ENCODE measurements around the gene KAZN. TPM values are rescaled to one million over a fixed set of nuclear protein-coding genes. Genes with fewer than 3 reads are reported as not detected.

KAZN gene
- total RNA-seq, 4 donors from 2014 or later = 9.2 to 30.6 (median 21.2) TPM

GRCh38 chr1:15011661-15012060 lies 413.2 kb downstream of the KAZN start:
- DNase-seq (ENCODE audit: low spot score) = no peak
- TF ChIP-seq, protein P1, sequence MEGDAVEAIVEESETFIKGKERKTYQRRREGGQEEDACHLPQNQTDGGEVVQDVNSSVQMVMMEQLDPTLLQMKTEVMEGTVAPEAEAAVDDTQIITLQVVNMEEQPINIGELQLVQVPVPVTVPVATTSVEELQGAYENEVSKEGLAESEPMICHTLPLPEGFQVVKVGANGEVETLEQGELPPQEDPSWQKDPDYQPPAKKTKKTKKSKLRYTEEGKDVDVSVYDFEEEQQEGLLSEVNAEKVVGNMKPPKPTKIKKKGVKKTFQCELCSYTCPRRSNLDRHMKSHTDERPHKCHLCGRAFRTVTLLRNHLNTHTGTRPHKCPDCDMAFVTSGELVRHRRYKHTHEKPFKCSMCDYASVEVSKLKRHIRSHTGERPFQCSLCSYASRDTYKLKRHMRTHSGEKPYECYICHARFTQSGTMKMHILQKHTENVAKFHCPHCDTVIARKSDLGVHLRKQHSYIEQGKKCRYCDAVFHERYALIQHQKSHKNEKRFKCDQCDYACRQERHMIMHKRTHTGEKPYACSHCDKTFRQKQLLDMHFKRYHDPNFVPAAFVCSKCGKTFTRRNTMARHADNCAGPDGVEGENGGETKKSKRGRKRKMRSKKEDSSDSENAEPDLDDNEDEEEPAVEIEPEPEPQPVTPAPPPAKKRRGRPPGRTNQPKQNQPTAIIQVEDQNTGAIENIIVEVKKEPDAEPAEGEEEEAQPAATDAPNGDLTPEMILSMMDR (IDR thresholded peaks at IDR 0.05) = no peak
- ATAC-seq (ENCODE audit: low FRiP score) = no peak

DNA sequence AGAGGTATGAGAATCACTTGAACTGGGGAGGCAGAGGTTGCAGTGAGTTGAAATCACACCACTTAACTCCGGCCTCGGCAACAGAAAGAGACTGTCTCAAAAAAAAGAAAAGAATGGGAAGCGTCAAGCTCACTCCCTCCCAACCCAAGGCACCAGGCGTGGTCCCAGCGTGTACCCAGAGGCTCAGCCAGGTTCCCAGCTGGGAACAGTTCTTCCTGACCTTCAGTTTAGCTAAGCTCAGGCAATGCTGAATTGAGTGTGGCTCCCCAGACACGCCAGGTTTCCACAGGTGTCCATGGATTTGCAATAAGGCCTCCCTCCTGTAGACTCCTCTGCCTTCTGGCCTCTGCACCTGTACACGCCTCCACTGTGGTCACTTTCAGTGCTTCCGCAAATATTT lies 414.3 kb downstream of the KAZN start:
- TF ChIP-seq, protein P1 (IDR thresholded peaks at IDR 0.05) = no peak
- DNase-seq (ENCODE audit: low spot score) (no peak), ATAC-seq (ENCODE audit: low FRiP score) (no peak)

- TF ChIP-seq, protein P1 (IDR thresholded peaks at IDR 0.05) = no peak
- ATAC-seq (ENCODE audit: low FRiP score) (no peak), DNase-seq (ENCODE audit: low spot score) (no peak)
Measured at GRCh38 chr1:15013767-15014166, 415.3 kb downstream of the KAZN start.

DNA sequence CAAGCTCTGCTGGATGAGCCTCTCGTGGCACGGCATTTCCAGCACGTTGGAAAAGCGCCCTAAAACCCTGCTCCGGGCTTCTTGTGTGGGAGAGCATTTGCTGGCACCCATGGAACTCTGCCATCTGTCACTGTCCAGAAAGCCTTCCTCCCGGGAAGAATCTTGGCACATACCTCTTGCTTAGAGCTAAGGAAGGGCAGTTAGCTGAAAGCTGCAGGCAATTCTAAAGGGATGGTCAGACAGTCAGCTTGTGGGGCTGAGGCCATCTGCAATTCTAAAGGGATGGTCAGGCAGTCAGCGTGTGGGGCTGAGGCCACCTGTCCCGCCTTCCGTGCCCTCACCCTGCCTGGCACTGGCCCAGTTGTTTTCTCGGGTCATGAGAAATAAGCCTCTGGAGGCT lies 416.0 kb downstream of the KAZN start:
- ATAC-seq (ENCODE audit: low FRiP score) (peak; percentile 66), DNase-seq (ENCODE audit: low spot score) (no peak)
- TF ChIP-seq, protein P1 (IDR thresholded peaks at IDR 0.05) = no peak

GRCh38 chr1:15016001-15016400 lies 417.5 kb downstream of the KAZN start:
- ATAC-seq (ENCODE audit: low FRiP score) (no peak), DNase-seq (ENCODE audit: low spot score) (no peak)
- TF ChIP-seq, protein P1 (IDR thresholded peaks at IDR 0.05) = no peak

- no peak for DNase-seq (ENCODE audit: low spot score)
- TF ChIP-seq, protein P1 (IDR thresholded peaks at IDR 0.05) = no peak
- ATAC-seq (ENCODE audit: low FRiP score) = no peak
Measured at GRCh38 chr1:15016526-15016925, 418.0 kb downstream of the KAZN start.

- DNase-seq (ENCODE audit: low spot score) (no peak), ATAC-seq (ENCODE audit: low FRiP score) (no peak)
- TF ChIP-seq, protein P1 (IDR thresholded peaks at IDR 0.05) = no peak
Measured at GRCh38 chr1:15017120-15017519, 418.6 kb downstream of the KAZN start.

All from omental fat pad (tissue), 4 donors.